GM12865 (cell line): ENCODE measurements around the gene SMPX.

Source experiments
- DNase-seq: peaks from one replicate; pipeline ENCODE4 v3.0.0; 2010; ENCODE audit warnings: low read depth
- H3K4me3 ChIP-seq: 2 replicates; pipeline ENCODE4 v1.5.1; 2011; ENCODE audit warnings: mild to moderate bottlenecking, low read depth, low read length, control low read depth
- TF ChIP-seq, protein P1 (sequence below): IDR thresholded peaks from 2 replicates; pipeline ENCODE4 v1.5.1; 2011; ENCODE audit warnings: low read length, control low read depth, low read depth, inconsistent platforms; ENCODE audit not compliant: insufficient read depth; ENCODE audit errors: missing control alignments

The SMPX gene

DNA sequence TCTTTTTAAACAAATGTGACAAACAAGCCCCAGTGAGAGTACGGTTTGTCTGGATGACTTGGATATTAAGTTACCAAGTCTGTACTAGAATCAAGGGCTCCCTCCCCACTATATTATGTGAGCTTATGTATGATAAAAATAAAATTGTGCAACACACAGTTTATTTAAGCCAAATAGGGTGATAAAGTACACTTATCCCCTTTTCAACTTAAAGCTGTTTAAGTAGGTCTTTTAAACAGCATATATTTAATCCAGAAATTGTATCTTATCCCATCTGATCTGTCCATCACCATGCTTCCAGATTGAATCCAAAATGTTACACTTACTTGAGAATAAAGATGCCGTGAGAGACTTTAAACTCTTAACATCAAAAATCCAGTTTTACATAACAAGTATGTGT lies 97.8 kb downstream of the SMPX start:
- no peak for DNase-seq
- TF ChIP-seq, protein P1, sequence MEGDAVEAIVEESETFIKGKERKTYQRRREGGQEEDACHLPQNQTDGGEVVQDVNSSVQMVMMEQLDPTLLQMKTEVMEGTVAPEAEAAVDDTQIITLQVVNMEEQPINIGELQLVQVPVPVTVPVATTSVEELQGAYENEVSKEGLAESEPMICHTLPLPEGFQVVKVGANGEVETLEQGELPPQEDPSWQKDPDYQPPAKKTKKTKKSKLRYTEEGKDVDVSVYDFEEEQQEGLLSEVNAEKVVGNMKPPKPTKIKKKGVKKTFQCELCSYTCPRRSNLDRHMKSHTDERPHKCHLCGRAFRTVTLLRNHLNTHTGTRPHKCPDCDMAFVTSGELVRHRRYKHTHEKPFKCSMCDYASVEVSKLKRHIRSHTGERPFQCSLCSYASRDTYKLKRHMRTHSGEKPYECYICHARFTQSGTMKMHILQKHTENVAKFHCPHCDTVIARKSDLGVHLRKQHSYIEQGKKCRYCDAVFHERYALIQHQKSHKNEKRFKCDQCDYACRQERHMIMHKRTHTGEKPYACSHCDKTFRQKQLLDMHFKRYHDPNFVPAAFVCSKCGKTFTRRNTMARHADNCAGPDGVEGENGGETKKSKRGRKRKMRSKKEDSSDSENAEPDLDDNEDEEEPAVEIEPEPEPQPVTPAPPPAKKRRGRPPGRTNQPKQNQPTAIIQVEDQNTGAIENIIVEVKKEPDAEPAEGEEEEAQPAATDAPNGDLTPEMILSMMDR = no peak
- no peak overlapping the region for H3K4me3 ChIP-seq

DNA sequence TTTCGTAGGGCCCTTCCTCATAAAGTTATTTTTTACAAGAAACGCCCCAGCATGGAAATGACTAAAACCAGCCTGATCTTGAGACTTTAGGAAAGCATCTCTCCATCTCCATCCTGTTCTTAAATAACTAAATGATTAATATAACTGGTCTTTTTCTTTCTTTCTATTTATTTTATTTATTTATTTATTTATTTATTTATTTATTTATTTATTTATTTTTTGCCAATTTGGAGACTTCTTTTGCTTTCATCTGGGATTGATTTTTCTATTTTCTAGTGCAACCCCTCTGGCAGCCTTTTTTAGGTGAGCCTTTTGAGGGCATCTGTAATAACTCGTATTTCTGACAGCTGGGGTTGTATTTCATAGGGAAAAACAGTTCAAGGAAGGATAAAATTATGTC lies 98.6 kb downstream of the SMPX start:
- H3K4me3 ChIP-seq = no peak overlapping the region
- TF ChIP-seq, protein P1 = no peak
- DNase-seq = no peak

DNA sequence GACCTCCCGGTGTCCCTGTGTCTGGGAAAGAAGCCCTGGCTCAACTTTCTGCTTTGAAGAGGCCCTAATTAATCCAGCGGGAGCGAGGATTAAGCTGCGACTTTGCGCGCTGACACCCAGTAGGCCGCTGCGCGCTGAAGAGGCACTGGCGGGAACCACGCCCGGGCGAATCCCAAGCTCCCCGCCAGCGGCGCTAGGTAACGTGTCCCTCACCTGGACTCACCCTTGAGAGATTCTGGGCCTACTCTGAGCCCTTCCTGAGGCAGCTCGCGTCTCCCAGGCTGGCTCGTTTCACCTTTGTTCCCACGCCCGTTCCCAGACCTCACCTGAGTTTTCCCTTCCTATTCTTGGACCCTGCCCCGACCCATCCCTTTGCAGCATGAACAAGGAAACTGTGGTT lies 99.2 kb downstream of the SMPX start:
- H3K4me3 ChIP-seq = no peak overlapping the region
- no peak for DNase-seq
- TF ChIP-seq, protein P1 = no peak

DNA sequence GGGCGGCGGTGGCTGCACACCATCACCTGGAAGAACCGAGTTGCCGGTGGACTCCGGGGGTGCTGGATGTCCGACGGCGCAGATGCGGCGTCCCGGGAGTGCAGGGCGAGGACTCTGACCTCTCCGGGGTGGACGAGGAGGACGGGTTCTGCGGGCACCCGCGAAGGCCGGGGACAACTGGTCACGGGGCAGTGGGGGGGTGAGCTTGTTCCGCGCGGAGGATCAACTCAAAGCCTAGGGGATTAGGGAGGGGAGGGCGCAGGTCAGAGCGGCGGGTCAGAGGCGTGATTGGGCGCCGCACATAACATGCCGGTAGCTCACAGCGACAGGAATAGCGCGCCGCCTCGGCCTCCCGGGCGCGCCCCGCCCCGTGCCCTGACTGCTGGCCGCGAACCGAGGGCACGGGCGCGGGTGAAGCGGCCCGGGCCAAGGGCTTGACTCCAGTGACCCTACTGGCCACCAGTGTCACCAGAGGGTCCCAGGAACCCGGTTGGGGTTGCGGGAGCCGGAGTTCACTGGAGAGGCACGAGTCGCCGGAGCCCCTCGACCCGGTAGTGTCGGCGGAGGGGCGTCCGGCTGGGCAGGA lies 99.7 kb downstream of the SMPX start, which contains the start of gene KLHL34:
Gene KLHL34, minus strand, starts transcription at position 179 of the 586 bp plus-strand sequence. CDS start 542 bp downstream, outside the sequence.
- TF ChIP-seq, protein P1 = no peak
- DNase-seq = no peak
- no peak within 1 kb of the TSS for H3K4me3 ChIP-seq

DNA sequence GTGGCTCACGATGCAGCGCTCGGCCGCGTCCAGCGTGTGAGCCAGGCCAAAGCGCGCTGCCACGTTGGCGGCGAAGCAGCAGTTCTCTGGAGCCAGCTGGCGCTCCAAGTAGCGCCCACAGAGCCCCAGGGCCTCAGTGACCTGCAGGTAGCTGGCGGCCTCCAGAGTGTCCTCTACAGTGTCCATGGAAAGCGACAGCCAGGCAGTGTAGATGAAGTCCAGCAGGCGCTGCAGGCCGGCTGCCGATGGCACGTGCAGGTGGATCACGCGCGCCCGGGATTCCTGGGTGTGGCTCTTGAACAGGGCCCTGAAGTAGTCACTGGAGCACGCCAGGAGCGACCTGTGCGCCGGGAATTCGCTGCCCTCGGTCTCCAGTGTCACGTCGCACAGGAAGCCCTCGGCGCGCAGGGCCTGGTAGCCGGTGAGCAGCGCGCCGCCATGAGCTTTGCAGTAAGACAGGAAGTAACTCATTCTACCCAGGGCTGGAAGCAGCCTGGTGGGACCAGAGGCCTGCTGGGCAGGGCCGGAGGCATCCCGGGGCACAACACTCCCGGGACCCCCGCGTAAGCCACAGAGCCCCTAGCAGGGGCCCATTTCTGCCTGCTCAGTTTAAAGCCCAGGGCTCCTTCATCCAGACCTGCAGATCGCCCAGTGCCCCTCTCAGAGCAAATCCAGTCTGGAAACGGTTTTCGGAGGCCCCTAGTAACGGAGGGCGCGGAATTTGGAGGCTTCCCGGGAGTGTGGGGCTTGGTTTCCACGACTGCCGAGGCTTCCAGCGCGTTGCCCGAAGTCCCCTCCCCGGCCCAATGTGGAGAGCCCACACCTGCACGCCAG lies 100.4 kb downstream of the SMPX start:
- TF ChIP-seq, protein P1 = no peak
- no peak for DNase-seq
- no peak overlapping the region for H3K4me3 ChIP-seq

DNA sequence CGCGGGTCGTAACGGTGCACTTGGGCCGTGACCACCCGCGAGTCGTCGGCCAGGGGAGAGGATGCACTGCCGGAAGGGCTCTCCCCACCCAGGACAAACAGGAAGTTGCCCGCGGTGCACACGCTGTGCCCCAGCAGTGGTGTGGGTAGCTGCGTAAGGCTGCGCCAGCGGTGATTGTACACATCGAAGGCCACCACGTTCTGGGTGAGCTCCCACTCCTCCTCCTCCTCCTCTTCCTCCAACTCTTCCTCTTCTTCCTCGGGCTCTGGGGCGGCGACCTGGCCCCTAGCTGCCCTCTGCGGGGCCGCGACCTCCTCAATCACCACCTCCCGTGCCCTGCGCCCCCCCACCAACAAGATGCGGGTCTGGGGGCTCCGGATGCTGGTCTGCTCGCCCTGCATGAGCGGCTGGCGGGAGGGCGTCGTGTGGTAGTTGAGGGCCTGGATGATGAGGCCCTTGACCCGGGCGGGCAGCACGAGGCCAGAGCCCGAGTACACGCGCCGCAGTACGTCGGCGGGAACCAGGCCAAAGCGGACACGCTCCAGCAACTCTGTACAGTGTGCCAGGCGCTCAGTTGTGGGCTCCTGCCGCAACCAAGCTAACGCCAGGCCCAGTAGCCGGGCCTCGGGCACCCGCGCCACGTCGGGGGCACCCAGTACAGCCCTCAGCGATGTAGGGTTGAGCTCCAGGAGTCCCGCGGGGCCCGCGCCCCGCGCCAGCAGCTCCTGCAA lies 101.2 kb downstream of the SMPX start:
- no peak overlapping the region for H3K4me3 ChIP-seq
- no peak for DNase-seq
- TF ChIP-seq, protein P1 = no peak
